HG02840 (cell line): ENCODE results near the gene TSC2.
"Not testable (repeated sequence)": the region's sequence is repeated elsewhere in the genome, so short reads cannot be mapped to it uniquely, and the experiment has no call there.

Experiments
- ATAC-seq: cut with Tn5 transposase; IDR thresholded peaks from one replicate; pipeline ENCODE4 v1.9.1; 2021; ENCODE audit warnings: mild to moderate bottlenecking, moderate library complexity, moderate number of reproducible peaks; ENCODE audit not compliant: unreplicated experiment, low FRiP score

The TSC2 gene

GRCh38 chr16:2009164-2009711 is 38.5 kb upstream of the TSC2 start:
- no peak for ATAC-seq

- ATAC-seq: no peak
These were observed 37.8 kb upstream of the TSC2 start, which contains the start of gene ZNF598 for GRCh38 chr16:2009791-2010510. Gene ZNF598, minus strand, starts transcription at chr16:2009821.

- not testable (repeated sequence) for ATAC-seq
These were observed 36.1 kb upstream of the TSC2 start for GRCh38 chr16:2011726-2012125.

GRCh38 chr16:2013527-2013926 is 34.3 kb upstream of the TSC2 start:
- ATAC-seq: no peak

GRCh38 chr16:2015117-2015946 is 32.5 kb upstream of the TSC2 start:
- no peak for ATAC-seq

- no peak for ATAC-seq
These were observed 31.9 kb upstream of the TSC2 start for GRCh38 chr16:2015947-2016208.

- ATAC-seq: no peak
These were observed 31.3 kb upstream of the TSC2 start for GRCh38 chr16:2016407-2016922.

- ATAC-seq: no peak
These were observed 28.3 kb upstream of the TSC2 start, which contains the start of gene NPW for GRCh38 chr16:2019518-2019920. Gene NPW, plus strand, starts transcription at chr16:2019785.

- no peak for ATAC-seq
These were observed 27.6 kb upstream of the TSC2 start for GRCh38 chr16:2019921-2020831.

- ATAC-seq: peak; percentile 9
These were observed 25.1 kb upstream of the TSC2 start for GRCh38 chr16:2022723-2023091.

- ATAC-seq: peak; percentile 81
These were observed 24.4 kb upstream of the TSC2 start for GRCh38 chr16:2023092-2024031.

GRCh38 chr16:2024032-2024420 is 23.8 kb upstream of the TSC2 start:
- no peak for ATAC-seq

GRCh38 chr16:2025251-2025650 is 22.5 kb upstream of the TSC2 start:
- no peak for ATAC-seq

GRCh38 chr16:2025878-2026460 is 21.8 kb upstream of the TSC2 start:
- ATAC-seq: no peak

- no peak for ATAC-seq
These were observed 21.2 kb upstream of the TSC2 start, which contains the start of gene NHERF2 for GRCh38 chr16:2026461-2027023. Gene NHERF2, plus strand, starts transcription at chr16:2026902. Its CDS starts 104 bp downstream, at chr16:2027006.

- no peak for ATAC-seq
These were observed 20.5 kb upstream of the TSC2 start for GRCh38 chr16:2027024-2028010.

GRCh38 chr16:2028146-2028545 is 19.6 kb upstream of the TSC2 start:
- no peak for ATAC-seq
